Glutamatergic neuron (in vitro differentiated cells): ENCODE data around the gene MRO. TPM values are rescaled to one million over a fixed set of nuclear protein-coding genes. Genes with fewer than 3 reads are reported as not detected.

ENCODE experiments used
- DNase-seq: peaks from one replicate; pipeline ENCODE4 v3.0.0; 2022
- H3K27ac Mint-ChIP-seq: one replicate; pipeline ENCODE4 v1.8.0; 2020; ENCODE audit warnings: mild to moderate bottlenecking, mixed read lengths, inconsistent platforms; ENCODE audit not compliant: unreplicated experiment
- H3K27me3 Mint-ChIP-seq: one replicate; pipeline ENCODE4 v1.8.0; 2020; ENCODE audit warnings: mild to moderate bottlenecking, moderate library complexity, mixed read lengths, inconsistent platforms; ENCODE audit not compliant: unreplicated experiment
- H3K36me3 Mint-ChIP-seq: one replicate; pipeline ENCODE4 v1.8.0; 2020; ENCODE audit warnings: mild to moderate bottlenecking, mixed read lengths, inconsistent platforms; ENCODE audit not compliant: unreplicated experiment
- H3K4me1 Mint-ChIP-seq: one replicate; pipeline ENCODE4 v1.8.0; 2020; ENCODE audit warnings: mild to moderate bottlenecking, low read depth, mixed read lengths, inconsistent platforms; ENCODE audit not compliant: unreplicated experiment
- H3K4me3 Mint-ChIP-seq: one replicate; pipeline ENCODE4 v1.8.0; 2020; ENCODE audit warnings: mild to moderate bottlenecking, mixed read lengths, inconsistent platforms; ENCODE audit not compliant: unreplicated experiment
- H3K9me3 Mint-ChIP-seq: one replicate; pipeline ENCODE4 v1.8.0; 2020; ENCODE audit warnings: mild to moderate bottlenecking, moderate library complexity, mixed read lengths, inconsistent platforms; ENCODE audit not compliant: unreplicated experiment
- CTCF ChIP-seq: fragments of 200-600 bp; sonication (generic); IDR thresholded peaks from one replicate; pipeline ENCODE4 v1.5.0; 2021; ENCODE audit not compliant: partially characterized antibody, unreplicated experiment
- total RNA-seq: library from RNA; stranded (reverse); fragmentation: NEBNext Ultra II Directional; extraction: Animal tissue kit (Norgen Biotek cat#: 25700); gene quantifications from one replicate; pipeline ENCODE4 v1.2.1, GENCODE V29; 2021; ENCODE audit not compliant: unreplicated experiment

The MRO gene
- total RNA-seq, 1 donor from 2014 or later, result not detected

DNA sequence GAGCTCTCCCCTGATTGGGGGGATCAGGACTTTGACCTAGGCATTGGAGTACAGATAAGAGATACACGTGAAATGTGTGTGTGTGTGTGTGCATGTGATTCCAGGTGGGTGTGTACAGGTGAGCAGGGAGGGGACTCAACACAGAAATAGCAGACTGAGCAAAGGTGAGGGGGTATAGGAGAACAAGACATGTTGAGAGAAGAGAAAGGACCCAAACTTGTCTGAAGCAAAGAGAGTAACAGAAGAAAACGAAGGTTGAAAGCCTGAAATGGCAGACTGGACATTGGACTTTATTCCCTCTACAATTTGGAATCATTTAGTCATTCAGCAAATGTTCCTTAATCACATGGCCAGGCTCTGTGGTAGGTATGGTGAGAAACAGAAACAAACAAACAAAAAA, 23.3 kb downstream of the MRO start:
- Mint-ChIP-seq H3K4me3 (peak overlapping the region; percentile 26), H3K27ac (no peak overlapping the region), H3K4me1 (no peaks in the 10 kb centered on the region), H3K36me3 (no peaks in the 10 kb centered on the region), H3K27me3 (peaks cover 2% of the 10 kb centered on the region), H3K9me3 (peaks cover 2% of the 10 kb centered on the region)
- no peak for DNase-seq
- TF ChIP-seq CTCF, result no peak

- no peak for DNase-seq
- Mint-ChIP-seq H3K36me3 (no peaks in the 10 kb centered on the region), H3K9me3 (peaks cover 2% of the 10 kb centered on the region), H3K27ac (no peak overlapping the region), H3K27me3 (peaks cover 2% of the 10 kb centered on the region), H3K4me3 (no peak overlapping the region), H3K4me1 (no peaks in the 10 kb centered on the region)
- TF ChIP-seq CTCF, result no peak
Observed at GRCh38 chr18:50793641-50794565, 25.9 kb downstream of the MRO start.

GRCh38 chr18:50792885-50793284, 26.9 kb downstream of the MRO start:
- H3K4me3 Mint-ChIP-seq, result no peak overlapping the region
- peaks cover 2% of the 10 kb centered on the region for H3K9me3 Mint-ChIP-seq
- H3K27ac Mint-ChIP-seq, result no peak overlapping the region
- no peak for DNase-seq
- H3K27me3 Mint-ChIP-seq, result peaks cover 3% of the 10 kb centered on the region
- H3K4me1 Mint-ChIP-seq, result no peaks in the 10 kb centered on the region
- no peaks in the 10 kb centered on the region for H3K36me3 Mint-ChIP-seq
- TF ChIP-seq CTCF, result no peak

GRCh38 chr18:50791599-50792438, 28.0 kb downstream of the MRO start:
- no peaks in the 10 kb centered on the region for H3K4me1 Mint-ChIP-seq

More at GRCh38 chr18:50791599-50792438, 28.0 kb downstream of the MRO start:
- no peaks in the 10 kb centered on the region for H3K36me3 Mint-ChIP-seq
- no peak overlapping the region for H3K4me3 Mint-ChIP-seq
- peaks cover 3% of the 10 kb centered on the region for H3K27me3 Mint-ChIP-seq
- peaks cover 2% of the 10 kb centered on the region for H3K9me3 Mint-ChIP-seq
- DNase-seq, result no peak
- no peak overlapping the region for H3K27ac Mint-ChIP-seq
- no peak for TF ChIP-seq CTCF
